HL-60 (cell line): ENCODE data around the gene SYT9.

ENCODE experiments used
- CTCF ChIP-seq: IDR thresholded peaks from one replicate; pipeline ENCODE4 v1.5.1; 2011; ENCODE audit warnings: low read length, control low read depth, inconsistent platforms; ENCODE audit not compliant: insufficient read depth
- POLR2AphosphoS5 ChIP-seq: IDR thresholded peaks from 2 replicates; pipeline ENCODE4 v1.6.1; 2012; ENCODE audit warnings: low read depth
- SPI1 ChIP-seq: IDR thresholded peaks from 2 replicates; pipeline ENCODE4 v1.6.1; 2012; ENCODE audit warnings: low read depth, mild to moderate bottlenecking, borderline replicate concordance

GRCh38 chr11:7418061-7418460 lies 166.4 kb downstream of the SYT9 start:
- TF ChIP-seq POLR2AphosphoS5 (no peak), CTCF (no peak), SPI1 (no peak)
